ENCODE data around the gene KRR1.
"Not testable (repeated sequence)": the region's sequence is repeated elsewhere in the genome, so short reads cannot be mapped to it uniquely, and the experiment has no call there.

The KRR1 gene

DNA sequence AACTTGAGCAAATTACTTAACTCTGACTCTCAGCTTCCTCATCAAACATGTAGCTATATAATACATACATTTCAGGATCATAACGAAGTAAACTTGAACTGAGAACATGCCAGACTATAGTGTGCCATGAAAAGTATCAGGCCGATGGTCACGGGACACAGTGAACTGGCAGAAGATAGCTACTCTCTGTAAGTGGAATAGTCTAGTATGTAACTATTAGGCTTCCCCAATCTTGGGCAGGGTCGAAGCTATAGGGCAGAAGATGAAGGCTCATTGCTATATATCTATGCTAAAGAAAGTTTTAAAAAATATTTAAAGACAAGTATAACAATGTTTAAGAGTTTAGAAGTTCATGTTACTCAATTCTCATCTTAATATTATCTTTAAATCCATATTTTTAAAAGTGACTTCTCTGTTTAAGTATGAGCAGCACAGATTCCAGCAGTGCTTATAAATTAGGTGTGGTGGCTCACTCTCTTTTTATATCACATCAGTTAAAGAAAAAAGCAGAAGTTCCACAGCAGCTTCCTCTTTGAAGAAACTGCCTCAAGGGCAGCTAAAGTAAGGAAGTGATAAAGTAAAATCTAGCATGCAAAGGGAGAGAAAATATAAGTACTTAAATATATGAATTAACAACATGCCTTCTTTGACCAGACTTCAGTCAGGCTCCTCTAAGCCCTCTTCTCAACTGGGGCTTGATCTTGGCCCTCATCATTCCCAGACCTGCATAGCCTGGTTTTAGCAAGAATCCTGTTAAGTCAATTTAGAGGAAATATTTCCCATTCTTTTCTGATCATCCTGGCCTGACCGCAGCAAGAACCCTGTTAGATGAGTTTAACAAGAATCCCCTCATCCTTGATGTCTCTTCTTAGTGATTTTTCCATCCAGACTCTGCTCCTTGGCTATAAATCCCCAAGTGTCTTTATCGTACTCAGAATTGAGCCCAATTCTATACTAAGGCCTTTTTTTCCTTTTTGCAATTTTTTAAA is 39.2 kb downstream of the KRR1 start:
- no peak for DNase-seq

DNA sequence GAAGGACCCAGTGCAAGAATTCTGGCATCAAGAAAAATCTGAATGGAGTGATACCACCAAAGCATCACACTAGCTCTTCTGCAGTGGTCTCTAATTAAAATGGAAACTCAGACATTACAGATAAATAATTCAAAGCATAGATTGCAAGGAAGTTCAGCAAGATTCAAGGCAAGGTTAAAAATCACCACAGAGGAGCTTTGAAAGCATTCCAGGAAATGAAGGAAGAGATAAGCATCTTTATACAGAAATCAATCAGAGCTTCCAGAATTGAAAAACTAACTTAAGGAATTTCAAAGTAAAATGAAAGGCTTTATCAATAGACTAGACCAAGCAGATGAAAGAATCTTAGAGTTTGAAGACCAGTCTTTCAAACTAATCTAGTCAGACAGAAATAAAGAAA is 51.2 kb downstream of the KRR1 start:
- no peak for DNase-seq

DNA sequence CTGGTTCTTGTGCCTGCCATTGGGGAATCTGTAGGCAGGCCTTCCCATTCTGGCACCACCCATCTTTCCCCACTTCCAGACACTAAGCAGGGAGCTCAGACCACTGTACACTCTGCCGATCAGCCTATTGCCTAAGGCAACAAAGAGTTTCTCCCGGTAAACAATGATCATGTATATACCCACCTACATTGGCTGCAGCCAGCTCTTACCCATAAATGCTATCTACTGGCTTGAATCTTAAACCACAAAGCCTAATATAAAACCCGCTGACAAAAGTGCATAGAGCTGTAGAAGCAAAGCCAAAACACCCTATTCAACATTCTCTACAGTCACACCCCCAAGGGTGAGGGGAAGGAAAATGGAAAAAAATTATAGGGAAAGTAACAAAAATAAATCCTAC is 51.7 kb downstream of the KRR1 start:
- DNase-seq, result no peak

DNA sequence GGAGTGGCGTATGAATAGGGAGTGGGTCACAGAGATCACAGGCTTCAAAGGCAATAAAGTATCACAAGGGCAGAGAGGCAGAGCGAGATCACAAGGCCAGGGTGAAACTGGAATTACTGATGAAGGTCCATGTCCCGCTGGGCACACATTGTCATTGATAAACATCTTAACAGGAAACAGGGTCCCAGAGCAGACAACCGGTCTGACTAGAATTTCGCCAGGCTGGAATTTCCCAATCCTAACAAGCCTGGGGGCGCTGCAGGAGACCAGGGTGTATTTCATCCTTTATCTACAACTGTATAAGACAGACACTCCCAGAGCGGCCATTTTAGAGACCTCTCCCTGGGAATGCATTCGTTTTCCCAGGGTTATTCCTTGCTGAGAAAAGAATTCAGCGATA is 53.5 kb downstream of the KRR1 start:
- DNase-seq, result not testable (repeated sequence)

DNA sequence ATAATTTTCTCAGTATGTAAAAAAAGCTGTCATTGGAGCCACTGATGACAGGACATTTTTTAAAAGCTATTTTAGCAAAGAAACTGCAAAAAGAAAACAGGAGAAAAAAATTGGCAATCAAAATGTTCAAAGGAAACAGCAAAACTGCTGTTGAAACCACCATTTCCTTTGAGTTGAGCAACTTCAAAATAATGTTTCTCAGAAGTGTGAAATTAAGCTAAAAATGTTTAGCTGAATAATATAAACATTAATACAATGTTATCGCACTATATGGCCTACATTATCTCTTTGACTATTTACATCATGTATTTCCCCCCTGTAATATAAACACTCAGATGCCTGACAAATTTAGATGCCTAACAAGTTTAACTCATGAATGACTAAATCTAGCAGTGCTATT is 54.2 kb downstream of the KRR1 start:
- no peak for DNase-seq

DNA sequence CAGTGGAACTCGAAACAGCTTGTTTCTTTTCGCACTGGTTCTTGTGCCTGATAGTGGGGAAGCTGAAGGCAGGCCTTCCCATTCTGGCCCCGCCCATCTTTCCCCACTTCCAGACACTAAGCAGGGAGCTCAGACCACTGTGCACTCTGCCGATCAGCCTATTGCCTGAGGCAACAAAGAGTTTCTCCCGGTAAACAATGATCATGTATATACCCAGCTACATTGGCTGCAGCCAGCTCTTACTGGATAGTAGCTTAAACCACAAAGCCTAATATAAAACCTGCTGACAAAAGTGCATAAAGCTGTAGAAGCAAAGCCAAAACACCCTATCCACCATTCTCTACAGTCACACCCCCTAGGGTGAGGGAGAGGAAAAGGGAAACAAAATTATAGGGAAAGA is 55.6 kb downstream of the KRR1 start:
- no peak for DNase-seq

DNA sequence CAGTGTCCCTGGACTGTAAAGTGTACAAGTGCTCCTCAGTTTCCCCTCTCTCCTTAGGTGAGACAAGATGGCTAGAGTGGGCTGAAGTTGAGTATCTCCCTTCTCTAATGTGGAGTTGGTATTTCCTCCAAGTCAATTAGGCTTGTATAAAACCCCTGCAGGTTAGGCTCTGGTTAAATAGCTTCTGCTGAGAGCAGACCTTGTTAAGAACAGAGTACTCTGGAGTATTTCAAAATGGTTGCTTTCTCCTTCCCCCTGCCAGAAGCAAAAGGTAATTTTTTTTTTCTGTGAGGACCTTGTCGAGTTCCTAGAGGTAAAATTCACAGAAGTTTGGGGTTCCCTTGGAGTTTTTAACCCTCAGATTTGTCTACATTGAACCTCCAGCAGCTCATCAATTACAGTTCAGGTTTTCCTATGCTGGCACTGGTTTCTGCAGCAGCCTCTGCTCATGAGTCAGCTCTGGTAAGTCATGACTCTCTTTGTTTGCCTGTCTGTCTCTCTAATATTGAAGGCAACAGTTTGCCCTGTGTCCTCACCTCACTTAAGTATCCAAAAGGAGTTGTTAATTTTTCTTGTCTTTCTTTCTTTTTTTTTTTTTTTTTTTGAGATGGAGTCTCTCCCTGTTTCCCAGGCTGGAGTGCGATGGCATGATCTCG is 58.6 kb downstream of the KRR1 start:
- DNase-seq, result no peak

DNA sequence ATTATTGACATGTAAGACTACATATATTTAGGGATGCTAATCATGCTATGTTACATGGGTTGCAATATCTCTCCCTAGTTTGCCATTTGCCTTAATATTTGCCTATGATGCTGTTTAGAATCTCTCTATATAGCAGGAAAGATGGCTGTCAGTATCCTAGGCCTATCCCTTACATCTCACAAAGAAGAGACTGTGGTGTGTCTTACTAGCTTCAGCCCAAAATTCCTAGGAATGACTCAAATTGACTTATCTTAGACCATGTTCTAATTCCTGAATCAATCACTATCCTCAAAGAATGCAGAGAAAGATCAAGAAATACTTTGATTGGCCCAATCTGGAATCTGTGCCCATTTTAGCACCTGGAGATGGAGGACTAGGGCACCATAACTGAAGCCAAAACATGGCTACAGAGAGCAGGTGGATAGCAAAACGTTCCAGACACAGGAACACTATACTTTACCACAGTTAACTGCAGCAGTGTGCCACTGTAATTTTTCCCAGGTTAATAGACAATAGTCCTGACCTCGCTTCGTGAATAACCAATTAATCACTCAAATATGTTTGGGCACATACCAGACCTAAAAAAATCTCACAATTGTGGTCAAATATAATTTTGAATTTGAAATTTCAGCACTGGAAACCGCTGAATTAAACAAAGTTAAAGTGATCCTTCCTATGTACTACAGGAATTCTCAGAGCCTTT is 63.6 kb downstream of the KRR1 start:
- no peak for DNase-seq

DNA sequence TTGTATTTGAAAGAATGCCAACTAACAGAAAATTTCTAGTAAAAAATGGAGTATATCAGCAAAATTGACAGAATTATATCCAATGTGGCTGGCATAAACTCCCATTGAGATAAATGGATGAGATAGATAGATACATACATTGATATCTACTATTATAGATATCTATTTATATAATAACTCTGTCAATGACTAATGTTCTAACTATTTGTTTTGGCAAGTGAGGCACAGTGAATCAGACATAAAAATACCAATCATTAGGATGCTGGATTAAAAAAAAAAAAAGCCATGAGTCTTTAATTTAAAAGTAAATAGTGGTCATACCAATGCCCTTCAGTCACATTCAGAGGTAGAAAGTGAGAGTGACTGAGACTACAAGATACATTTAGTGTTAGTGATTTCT is 64.6 kb downstream of the KRR1 start:
- no peak for DNase-seq

DNA sequence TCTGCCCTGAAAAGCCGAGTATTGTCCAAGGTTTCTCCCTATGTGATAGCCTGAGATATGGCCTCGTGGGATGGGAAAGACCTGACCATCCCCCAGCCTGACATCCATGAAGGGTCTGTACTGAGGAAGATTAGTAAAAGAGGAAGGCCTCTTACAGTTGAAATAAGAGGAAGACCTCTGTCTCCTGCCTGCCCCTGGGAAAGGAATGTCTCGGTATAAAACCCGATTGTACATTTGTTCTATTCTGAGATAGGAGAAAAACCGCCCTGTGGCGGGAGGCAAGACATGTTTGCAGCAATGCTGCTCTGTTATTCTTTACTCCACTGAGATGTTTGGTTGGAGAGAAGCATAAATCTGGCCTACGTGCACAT is 66.3 kb downstream of the KRR1 start:
- DNase-seq, result not testable (repeated sequence)

DNA sequence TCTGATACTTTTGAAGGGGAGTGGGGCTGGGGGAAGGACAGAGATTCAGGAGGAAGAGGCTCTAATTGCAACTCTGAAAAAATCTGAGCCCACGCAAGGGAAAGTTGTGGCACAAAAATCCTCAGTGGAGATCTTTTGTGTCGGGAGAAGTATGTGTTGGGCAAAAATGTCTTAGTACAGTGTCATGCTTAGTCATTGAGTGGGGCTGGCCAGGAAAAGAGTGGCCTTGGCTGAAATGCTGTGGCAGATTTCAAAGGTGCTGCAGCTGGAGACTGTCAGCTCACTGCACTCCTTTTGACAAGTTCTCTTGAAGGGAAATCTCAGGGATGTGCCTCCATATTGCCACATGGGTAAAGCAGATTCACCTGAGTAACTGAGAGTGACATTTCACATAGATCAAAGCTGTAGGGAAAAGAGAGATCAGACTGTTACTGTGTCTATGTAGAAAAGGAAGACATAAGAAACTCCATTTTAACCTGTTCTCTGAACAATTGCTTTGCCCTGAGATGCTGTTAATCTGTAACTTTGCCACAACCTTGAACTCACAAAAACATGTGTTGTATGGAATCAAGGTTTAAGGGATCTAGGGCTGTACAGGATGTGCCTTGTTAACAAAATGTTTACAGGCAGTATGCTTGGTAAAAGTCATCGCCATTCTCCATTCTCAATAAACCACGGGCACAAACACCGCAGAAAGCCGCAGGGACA is 66.8 kb downstream of the KRR1 start:
- no peak for DNase-seq

DNA sequence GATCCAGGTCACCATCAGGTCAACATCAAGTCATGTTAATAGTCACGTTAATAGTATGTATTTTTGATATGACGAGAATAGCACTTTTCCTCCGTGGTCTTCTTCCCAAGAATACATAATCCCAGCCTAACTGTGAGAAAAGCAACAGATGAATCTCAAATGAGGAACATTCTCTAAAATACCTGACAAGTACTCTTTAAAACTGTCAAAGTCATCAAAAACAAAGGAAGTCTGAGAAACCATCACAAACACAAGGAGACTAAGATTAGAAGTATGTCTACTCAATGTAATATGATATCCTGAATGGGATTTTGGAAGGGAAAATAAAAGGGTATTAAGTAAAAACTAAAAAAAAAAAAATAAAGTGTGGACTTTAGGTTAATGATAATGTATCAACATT is 67.7 kb downstream of the KRR1 start:
- no peak for DNase-seq

DNA sequence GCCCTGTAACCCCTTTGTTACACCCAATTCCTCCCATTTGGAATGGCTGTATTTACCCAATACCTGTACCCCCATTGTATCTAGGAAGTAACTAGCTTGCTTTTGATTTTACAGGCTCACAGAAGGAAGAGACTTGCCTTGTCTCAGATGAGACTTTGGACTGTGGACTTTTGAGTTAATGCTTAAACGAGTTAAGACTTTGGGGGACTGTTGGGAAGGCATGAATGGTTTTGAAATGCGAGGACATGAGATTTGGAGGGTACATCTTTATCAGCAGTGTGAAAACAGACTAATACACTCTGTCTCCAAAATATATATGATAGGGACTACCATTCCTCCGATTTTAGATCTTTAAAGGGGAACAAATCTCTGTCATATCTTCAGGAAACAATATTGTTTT is 69.0 kb downstream of the KRR1 start:
- DNase-seq, result not testable (repeated sequence)

DNA sequence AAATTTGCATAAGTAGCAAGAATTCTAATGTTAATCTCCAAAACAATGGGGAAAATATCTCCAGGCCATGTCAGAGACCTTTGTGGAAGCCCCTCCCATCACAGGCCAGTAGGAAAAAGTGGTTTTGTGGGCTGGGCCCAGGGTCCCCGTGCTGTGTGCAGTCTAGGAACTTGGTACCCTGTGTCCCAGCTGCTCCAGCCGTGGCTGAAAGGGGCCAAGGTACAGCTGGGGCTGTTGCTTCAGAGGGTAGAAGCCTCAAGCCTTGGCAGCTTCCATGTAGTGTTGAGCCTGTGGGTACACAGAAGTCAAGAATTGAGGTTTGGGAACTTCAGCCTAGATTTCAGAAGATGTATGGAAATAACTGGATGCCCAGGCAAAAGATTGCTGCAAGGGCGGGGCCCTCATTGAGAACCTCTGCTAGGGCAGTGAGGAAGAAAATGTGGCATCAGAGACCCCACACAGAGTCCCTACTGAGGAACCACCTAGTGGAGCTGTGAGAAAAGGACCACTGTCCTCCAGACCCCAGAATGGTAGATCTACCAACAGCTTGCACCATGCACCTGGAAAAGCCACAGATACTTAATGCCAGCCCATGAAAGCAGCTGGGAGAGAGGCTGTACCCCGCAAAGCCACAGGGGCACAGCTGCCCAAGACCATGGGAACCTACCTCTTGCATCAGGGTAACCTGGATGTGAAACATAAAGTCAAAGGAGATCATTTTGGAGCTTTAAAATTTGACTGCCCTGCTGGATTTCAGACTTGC is 69.5 kb downstream of the KRR1 start:
- not testable (repeated sequence) for DNase-seq
